Stimulated activated CD8-positive, alpha-beta memory T cell treated with anti-CD3 and anti-CD28 coated beads, Interleukin-7, amount 100 ng/mL, for 4 hours (primary cell): ENCODE results near the gene PRORP.
"Not testable (repeated sequence)": the region's sequence is repeated elsewhere in the genome, so short reads cannot be mapped to it uniquely, and the experiment has no call there.

Experiments
- DNase-seq, 2 donors: peaks; one replicate each; pipeline ENCODE4 v3.0.0-alpha.2; 2020; ENCODE audit warnings: low read depth in 2 of 2

Gene PRORP

DNA sequence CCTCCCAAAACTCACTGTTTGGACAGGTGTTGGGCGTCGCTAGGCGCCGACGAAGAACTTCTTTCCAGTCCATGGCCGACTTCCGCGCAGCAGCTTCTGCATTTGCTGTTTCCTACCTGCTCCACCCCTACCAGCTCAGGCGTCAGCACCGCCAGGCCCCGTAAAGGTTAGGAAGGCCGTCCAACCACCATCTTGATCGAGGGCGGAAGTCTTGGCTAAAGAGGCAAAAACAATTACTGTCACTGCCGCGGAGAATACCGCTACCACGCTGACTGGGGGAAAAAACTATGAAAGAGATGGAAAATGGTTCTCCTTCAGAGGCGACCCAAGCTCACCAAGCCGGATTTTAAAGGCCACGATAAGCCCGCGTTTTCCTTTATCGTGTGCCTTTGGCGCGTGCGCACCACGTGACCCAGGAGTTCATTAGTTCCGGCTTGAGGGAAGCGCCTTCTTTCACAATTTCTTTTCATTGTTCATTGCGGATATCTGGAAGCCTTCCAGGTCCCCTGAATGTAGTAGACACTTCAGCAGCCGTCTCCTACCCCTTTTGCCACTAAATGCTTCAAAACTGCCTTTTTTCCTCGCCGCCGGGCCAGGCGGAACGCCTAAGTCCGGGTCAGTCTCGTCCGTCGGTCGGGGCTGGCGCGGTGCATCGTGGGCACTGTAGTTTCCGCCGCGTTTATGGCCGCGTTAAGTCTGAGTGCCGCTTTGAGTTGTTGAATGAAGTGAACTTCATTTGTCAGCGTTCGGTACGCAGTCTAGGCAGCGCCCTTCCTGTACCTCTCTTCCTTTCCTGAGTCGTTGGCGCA is at the start of gene PRORP, which contains the start of gene PPP2R3C:
PRORP (plus strand) TSS at position 666 of the 809 bp plus-strand sequence. CDS start 694 bp downstream, outside the sequence.
PPP2R3C (minus strand) TSS at position 104 of the 809 bp plus-strand sequence; CDS start at position 73, 31 bp downstream.
- peak; percentile 83 for DNase-seq

DNA sequence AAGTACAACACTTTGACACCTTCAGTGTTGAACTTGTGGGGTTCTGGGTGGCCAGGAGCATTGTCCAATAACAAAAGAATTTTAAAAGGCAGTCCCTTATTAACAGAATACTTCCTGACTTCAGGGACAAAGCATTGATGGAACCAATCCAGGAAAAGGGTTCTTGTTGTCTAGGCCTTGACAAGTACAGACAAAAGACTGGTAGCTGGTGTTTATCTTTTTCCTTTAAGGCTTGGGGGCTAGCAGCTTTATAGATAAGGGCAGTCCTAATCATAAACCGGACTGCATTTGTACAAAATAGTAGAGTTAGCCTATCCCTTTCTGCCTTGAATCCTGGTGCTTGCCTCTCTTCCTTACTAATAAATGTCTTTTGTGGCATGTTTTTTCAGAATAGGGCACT is 48.9 kb upstream of the PRORP start:
- no peak for DNase-seq

DNA sequence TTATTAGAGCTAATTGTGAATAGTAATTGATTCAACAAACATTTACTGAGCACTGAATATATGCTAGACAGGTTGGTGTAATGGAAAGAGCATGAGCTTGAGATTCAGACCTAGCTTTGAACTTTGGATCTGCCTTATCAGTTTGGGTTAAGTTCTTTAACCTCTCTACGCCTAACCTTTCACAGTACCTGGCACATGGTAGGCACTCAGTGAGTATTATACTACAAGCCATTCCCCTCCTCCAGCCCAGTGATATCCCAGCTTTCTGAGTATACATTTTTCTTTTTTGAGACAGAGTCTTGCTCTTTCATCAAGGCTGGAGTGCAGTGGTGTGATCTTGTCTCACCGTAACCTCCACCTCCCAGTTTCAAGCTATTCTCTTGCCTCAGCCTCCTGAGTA is 44.3 kb upstream of the PRORP start:
- DNase-seq = no peak

DNA sequence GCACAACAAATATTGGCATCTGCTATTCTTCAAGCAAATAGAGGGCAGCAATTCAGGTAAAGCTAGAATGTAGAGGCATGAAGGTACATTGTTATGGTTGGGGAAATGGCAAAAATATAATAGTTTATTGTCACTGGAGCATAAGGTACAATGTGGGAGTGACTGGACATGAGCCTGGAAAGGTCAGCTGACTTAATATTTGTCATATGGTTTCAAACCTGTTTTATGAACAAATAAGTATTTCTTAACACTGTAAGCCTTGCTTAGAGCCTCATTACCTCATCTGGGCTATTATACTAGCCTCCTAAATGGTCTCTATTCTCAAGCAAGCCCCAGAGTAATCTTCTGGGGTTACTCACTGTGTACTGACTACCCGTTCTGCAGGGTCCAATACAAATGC is 42.6 kb upstream of the PRORP start:
- DNase-seq = no peak

DNA sequence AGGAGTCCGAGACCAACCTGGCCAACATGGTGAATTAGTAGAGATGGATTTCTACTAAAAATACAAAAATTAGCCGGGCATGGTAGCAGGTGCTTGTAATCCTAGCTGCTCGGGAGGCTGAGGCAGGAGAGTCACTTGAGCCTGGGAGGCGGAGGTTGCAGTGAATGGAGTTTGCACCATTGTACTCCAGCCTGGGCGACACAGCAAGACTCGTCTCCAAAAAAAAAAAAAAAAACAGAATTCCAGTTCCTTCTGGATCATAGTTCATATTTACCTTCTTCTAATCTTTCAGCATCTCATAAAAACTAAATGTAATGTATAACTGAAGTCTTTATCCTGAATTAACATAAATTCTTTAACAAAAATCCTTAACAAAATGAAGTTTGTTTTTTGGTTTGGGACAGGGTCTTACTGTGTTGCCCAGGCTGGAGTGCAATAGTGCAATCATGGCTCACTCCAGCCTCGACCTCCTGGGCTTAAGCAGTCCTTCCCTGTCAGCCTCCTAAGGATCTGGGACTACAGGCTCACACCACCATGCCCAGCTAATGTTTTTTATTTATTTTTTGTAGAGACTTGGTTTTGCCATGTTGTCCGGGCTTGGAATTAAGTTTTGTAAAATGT is 38.7 kb upstream of the PRORP start:
- DNase-seq = no peak

DNA sequence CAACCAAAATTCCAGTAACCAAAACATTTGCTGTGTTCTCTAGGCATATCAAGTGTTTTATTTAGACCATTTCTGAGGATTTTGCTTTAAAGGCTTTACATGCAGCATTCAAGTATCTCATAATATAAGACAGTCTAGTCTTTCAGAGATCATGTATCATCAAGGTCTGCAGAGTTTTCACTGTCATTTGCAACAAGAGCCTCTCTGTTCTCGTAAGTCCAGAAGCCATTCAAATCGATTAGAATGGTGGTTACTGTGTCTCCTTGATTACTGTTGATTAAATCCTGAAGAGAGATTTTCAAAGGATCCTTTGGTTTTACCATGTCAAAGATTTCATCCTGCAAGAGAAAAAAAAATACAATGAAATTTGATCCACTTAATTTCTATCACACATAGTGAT is 36.9 kb upstream of the PRORP start:
- DNase-seq = no peak

DNA sequence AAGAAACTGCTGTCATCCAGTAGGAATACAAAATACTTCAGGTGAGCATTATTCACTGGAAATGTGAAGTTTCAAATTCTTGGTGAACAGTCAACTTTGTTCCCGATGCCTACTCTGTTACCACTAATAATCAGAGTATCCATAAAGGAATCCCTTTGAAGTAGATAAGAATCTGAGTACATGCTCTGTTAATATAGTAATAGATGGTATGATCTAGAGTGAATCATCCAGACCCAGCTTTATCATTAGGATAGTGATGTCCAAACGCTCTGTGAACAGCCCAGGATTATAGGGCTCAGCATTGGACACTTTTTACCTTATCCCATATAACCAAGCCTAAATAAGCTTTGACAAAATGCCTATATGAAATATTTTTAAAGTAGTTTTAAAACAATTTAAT is 33.8 kb upstream of the PRORP start:
- no peak for DNase-seq

DNA sequence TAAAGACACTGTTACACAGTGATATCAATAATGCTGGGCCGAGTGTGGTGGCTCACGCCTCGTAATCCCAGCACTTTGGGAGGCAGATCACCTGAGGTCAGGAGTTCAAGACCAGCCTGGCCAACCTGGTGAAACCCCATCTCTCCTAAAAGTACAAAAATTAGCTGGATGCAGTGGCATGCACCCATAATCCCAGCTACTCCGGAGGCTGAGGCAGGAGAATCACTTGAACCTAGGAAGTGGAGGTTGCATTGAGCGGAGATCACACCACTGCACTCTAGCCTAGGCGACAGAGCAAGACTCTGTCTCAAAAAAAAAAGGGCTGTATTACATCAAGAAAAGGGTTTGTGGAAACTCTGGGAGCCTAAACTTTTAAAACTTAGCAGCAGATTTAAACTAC is 27.7 kb upstream of the PRORP start:
- DNase-seq = not testable (repeated sequence)

DNA sequence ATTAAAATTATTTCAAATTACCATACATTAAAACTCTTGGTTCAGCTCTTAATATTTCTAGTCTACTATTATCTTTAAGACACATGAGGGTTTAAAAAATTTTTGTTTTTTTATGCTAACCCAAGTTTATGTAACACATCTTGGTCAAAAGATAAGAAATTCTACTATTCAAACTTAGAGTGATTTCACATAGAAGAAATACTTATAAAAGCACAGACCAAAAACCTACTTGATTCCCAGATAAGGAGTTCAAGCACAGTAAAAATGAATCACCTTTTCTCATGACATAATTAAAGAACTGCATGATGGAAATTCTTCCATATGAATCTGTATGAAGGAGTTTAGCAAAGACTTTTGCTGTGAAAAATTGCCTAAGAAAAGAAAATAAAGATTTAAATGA is 14.5 kb upstream of the PRORP start:
- no peak for DNase-seq

DNA sequence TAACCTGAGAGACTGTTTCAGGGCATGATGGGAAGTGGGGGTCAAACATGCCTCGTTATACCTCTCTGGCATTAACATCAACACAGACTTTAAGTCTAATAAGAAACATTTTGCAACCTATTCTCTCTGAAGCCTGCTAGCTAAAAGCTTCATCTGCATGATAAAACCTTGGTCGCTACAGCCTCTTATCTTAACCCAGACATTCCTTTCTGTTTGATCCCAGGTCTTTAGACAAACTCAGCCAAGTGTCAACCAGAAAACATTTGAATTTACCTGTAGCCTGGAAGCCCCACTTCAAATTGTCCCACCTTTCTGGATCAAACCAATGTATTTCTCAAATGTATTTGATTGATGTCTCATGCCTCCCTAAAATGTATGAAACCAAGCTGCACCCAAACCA is 9.7 kb upstream of the PRORP start:
- no peak for DNase-seq

DNA sequence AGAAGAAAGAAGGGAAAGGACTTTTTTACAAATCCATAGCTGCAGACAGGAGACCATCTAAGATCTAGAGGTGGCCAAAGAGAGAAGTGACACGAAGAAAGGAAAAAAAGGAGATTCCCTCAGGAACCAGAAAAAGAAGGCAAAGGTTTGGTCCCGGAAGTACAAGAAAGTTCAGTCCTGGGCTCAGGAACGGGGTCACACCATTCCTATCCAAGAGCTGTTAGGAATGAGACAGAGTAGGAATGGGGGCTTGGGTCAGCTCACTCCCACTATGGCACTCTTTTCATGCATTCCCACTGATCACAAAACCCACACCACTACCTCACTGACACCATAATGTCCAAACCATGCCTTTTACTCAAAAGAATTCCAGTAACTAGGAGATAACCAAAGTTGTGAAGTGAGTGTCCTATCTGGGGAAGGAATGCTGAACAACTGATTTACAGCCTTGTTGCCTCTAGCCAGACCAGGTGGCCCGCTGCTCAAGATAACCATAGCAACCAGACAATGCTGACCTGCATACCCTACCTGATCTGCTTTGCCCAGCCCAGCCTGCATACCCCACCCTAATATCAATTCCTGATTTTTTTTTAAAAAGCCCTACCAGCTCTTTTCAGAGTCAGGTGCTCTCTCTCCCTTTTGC is 8.9 kb upstream of the PRORP start:
- no peak for DNase-seq

DNA sequence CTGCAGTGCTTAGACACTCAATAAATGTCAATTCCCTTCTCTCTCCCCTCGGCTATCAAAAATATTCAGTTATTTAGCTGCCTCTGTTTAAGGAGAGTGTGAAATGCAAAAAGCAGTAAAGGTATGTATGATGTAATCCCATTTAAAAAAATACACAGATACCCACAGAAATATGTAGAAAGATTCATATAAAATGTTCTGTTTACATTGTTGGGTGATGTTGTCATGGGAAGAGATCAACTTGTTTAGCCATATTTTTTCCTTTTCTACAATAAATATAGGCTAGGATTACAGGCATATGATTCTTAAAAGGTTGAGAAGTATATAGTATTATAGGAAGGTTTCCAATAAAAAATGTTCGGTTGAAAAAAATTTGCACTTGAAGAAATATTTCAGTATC is 8.3 kb upstream of the PRORP start:
- DNase-seq = no peak

DNA sequence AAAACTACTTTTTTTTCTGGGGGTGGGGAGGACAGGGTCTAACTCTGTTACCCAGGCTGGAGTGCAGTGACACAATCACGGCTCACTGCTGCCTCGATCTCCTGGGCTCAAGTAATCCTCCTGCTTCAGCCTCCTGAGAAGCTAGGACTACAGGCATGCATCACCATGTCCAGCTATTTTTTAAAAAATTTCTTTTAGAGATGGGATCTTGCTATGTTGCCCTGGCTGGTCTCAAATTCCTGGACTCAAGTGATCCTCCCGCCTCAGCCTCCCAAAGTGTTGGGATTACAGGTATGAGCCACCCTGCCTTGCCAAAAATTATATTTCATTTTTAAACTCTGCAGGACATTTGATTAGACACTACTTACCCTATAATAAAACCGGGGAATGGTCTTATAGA is 6.1 kb upstream of the PRORP start:
- no peak for DNase-seq

DNA sequence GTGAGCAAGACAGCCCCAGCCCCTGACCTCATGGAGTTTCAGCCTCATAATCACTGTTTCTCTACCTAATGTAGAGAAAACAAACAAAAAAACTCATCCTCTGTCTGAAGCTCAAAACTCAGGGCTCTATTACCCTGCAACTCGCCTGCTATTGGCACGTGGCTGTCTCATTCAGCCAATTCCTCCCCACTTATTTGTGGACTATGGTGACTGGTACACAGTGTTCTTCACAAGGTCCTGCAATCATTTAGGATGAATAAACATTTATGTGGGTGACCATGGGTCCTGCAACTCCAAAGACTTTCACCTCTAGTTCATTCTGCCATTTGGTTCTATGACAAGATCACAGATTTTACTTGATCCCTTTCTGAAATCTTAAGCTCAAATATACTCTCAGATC is 5.2 kb upstream of the PRORP start:
- DNase-seq = no peak

DNA sequence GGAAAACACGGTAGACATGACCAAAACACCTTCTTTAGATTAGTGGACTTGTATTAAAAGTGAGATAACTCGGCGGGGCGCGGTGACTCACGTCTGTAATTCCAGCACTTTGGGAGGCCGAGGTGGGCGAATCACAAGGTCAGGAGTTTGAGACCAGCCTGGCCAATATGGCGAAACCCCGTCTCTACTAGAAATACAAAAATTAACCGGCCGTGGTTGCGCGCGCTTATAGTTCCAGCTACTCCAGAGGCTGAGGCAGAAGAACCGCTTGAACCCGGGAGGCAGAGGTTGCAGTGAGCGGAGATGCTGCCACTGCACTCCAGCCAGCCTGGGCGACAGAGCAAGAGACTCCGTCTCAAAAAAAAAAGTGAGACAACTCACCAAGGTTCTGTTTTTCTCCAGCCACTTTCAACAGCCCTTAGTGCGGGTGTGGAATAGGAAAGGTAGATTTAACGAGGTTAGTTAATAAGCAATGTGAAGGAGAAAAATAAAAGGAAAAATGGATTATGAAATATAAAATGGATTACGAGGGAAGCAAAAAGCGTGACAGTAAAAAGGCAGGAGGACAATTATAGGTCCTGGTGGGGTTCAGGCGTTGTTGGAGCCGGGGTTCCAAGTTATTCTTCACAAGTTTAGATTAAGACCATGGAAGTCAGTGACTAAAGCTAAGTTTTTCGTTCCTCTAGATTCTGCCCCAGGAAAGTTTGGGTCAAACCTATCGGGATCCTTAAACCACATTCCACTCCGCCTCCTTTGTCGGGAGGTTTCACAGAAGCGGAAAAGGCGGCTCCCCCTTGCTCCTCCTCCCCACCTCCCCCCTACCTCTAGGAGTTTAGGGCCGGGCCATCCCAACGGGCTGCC is 1.1 kb upstream of the PRORP start:
- DNase-seq = no peak

DNA sequence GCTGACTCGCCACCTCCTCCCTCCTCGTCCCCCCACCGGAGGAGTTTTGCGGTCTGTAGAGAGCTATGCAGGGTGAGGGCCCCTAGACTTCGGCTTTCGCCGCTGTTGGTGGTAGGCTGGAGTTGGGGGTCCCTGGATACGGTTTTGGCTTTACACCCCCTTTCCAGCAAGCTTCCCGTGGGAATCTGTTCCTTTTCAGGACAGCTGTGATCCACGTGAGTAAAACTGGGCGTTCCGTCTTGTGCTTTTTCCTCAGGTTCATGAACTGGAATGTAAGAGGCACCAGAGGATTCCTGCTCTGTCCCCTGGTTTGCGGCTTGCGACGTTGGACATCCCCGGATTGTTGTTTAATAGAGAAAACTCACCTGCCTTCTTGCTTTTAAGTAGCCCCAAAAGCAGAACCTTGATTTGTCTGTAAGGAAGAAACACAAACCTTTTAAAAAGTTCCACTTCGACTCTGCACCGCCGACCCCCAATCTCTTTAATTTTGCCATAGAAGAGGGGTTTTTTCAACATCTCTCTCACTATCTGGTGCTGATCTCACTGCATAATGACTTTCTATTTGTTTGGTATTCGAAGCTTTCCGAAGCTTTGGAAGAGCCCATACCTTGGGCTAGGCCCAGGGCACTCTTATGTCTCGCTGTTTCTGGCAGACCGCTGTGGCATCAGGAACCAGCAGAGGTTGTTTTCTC is 490 bp downstream of the PRORP start:
- DNase-seq = no peak

DNA sequence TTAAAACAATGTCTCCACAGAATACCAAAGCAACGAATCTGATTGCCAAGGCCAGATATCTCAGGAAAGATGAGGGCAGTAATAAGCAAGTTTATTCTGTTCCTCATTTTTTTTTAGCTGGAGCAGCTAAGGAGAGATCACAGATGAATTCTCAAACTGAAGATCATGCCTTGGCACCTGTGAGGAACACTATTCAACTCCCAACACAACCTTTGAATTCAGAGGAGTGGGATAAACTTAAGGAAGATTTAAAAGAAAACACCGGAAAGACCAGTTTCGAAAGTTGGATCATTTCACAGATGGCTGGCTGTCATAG is 994 bp downstream of the PRORP start:
- no peak for DNase-seq

DNA sequence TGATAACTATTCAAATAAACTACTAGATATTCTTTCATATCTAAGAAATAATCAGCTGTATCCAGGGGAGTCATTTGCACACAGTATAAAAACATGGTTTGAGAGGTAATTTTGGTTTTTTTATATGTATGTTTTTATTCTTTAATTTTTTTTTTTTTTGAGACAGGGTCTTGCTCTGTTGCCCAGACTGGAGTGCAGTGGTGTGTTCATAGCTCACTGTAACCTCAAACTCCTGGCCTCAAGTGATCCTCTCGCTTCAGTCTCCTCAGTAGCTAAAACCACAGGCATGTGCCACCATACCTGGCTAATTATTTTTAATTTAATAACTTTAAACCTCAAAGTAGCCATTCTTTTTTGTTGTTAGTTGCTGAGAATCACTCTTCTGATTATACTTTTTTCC is 1.8 kb downstream of the PRORP start:
- no peak for DNase-seq

DNA sequence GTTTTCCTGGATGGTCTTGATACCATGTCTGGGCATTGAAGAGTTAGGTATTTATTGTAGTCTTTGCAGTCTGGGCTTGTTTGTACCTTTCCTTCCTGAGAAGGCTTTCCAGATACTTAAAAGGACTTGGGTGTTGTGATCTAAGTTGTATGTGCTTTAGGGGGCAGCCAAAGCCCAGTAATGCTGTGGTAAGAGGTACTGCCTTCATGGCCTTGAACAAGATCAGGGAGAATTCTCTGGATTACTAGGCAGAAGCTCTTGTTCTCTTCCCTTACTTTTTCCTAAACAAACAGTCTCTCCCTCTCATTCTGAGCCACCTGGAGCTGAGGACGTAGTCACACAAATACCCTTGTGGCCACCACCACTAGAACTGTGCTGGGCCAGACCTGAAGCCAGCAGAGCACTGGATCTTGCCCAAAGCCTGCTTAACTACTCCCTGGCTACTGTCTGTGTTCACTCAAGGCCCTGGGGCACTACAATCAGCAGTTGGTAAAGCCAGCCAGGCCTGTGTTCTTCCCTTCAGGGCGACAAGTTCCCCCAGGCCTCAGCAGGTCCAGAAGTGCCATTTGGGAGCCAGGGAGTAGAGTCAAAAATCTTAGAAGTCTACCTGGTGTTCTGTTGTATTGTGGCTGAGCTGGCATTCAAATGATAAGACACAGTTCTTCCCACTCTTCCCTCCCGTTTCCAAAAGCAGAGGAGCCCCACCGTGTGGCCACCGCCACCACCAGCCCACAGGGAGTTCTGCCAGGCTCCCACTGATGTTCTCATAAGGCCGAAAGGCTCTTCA is 11.4 kb downstream of the PRORP start:
- no peak for DNase-seq

DNA sequence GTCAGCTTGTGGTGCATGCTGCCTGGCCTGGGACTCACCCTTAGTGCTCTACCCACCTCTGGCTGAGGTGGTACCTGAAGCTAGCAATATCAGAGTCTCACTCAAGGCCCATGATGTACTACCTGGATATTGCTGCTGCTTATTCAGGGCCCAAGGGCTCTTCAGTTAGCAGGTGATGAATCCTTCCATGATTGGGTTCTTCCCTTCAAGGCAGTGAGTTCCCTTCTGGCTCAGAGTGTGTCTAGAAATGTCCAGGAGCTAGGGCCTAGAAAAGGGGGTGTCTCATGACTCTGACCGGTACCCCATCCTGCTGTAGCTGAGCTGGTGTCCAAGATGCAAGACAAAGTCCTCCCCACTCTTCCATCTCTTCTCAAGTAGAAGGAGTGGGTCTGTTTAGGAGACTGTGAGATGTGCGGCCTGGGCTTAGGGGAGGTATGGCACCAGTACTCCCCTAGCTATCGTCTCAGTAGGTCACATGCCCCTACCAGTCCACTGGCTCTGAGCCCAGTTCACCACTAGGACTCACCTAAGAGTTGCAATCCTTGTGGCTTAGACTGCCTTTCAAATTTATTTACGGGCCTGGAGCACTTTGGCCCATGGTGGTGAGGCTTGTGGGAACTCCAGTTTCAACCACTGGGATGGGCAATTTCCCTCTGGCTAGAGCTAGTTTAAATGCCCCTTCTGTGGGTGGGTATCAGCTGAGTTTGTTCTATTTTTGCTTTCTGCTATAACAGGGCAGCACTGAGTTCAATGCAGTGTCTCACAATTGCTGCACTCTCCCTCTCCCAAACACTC is 12.2 kb downstream of the PRORP start:
- no peak for DNase-seq
